NCI-H2029 treated with DMSO at 0.1 percent for 48 hours (cell line): ENCODE results near the gene KISS1.
"Not testable (repeated sequence)": the region's sequence is repeated elsewhere in the genome, so short reads cannot be mapped to it uniquely, and the experiment has no call there.

Source experiments
- DNase-seq: peaks from one replicate; lab custom pipeline; 2025; lab: John Stamatoyannopoulos, UW

Gene KISS1, protein sequence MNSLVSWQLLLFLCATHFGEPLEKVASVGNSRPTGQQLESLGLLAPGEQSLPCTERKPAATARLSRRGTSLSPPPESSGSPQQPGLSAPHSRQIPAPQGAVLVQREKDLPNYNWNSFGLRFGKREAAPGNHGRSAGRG

GRCh38 chr1:204196068-204196795 is at the start of gene KISS1:
TSS of gene KISS1 (minus strand) at chr1:204196491. CDS start at chr1:204192876, 3,615 bp downstream.
- no peak for DNase-seq

- DNase-seq = no peak
Measured at GRCh38 chr1:204242920-204243319, 46.6 kb upstream of the KISS1 start.

- no peak for DNase-seq
Measured at GRCh38 chr1:204241914-204242313, 45.6 kb upstream of the KISS1 start.

GRCh38 chr1:204241050-204241449 is 44.8 kb upstream of the KISS1 start:
- DNase-seq = no peak

- DNase-seq = no peak
Measured at GRCh38 chr1:204240233-204240632, 43.9 kb upstream of the KISS1 start.

GRCh38 chr1:204239401-204239800 is 43.1 kb upstream of the KISS1 start:
- DNase-seq = not testable (repeated sequence)

DNA sequence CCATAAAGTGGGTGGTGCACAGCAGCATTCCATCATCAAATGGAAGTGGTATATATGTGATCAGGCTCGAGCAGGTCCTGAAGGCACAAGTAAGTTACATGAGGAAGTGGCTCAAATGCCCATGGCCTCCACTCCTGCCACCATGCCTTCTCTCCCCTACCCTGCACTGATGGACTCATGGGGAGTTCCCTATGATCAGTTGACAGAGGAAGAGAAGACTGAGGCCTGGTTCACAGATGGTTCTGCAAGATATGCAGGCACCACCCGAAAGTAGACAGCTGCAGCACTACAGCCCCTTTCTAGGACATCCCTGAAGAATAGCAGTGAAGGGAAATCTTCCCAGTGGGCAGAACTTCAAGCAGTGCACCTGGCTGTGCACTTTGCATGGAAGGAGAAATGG is 42.2 kb upstream of the KISS1 start:
- DNase-seq = not testable (repeated sequence)

DNA sequence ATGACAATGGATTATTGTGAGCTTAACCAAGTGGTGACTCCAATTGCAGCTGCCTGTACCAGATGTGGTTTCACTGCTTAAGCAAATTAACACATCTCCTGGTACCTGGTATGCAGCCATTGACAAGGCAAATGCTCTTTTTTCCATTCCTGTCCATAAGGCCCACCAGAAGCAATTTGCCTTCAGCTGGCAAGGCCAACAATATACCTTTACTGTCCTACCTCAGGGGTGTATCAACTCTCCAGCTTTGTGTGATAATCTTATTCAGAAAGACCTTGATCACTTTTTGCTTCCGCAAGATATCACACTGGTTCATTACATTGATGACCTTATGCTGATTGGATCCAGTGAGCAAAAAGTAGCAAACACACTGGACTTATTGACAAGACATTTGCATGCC is 41.2 kb upstream of the KISS1 start:
- DNase-seq = not testable (repeated sequence)

- DNase-seq = no peak
Measured at GRCh38 chr1:204232526-204232925, 36.2 kb upstream of the KISS1 start.

GRCh38 chr1:204230211-204230610 is 33.9 kb upstream of the KISS1 start:
- DNase-seq = no peak

DNA sequence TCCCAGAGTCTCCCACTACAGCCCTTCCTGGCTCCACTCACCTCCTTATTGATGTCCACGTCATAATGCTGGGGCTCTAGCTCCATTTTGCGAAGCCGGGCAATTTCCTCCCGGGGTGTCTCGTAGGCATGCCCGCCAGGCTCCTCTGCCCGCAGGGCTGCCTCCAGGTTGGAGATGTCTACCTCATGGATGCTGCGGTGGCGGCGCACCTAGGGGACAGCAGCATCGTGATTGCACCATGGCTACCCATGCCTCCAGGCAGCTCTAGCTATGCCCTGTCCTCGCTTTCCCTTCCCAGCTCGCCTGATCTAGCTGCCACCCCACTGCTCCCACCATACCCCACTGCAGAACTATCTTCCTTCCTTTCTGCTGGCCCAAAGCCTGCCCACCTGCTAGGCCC is 32.6 kb upstream of the KISS1 start:
- DNase-seq = no peak

DNA sequence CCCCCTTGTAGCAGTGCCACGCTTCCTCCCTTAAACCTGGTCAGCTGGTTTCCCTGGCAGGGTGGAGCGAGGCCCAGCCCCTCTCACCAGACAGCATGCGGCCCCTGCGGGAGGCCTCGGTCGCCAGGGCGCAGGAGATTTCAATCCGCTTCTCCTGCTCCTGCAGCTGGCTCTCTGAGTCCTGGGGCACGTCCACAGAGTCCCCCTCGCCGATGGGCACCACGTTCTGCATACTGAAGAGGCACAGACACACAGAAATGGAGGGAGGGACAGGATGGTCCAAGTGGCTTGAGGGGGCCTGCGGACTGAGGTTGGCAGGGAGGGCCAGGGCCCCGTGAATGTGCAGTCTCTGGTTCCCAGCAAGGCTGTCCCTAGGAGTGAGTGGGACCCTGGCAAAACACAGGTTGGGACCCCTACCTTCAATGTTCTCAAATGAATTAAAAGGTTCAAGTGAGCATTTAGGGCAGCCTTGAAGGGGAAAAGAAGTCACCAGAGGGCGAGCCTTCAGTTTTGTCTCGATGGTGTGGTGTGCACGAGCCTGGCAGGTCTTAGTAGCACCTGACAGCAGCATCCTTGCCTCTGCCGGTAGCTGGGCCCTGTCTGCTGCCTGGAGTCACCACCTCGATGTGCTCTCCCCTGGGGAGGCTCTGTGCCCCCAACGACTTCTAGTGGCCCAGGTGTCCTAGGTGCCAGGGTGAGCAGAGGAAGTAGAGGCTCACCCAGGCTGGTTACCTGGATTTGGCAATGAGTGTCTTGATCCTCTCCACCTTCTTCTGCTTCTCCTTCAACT is 31.9 kb upstream of the KISS1 start:
- no peak for DNase-seq

DNA sequence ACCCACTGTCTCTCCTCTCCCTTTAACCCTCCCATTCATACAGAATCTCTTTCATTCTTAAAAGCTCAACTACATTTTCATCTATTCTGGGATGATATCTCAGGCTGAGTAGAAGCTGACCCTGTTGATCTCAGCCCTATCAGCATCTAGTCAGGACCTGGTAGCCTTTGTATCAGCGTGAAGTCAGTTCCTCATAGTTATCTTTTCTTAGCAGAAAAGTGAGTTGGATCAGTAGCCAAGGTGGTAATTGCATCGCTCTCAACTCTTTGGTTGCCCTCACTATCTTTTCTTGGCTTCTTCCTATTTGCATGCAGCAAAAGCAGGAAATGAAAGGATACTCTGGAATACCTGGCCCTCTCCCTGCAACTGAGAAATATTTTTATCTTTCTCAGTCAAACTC is 31.1 kb upstream of the KISS1 start:
- DNase-seq = no peak

- DNase-seq = no peak
Measured at GRCh38 chr1:204225841-204226735, 29.8 kb upstream of the KISS1 start.

DNA sequence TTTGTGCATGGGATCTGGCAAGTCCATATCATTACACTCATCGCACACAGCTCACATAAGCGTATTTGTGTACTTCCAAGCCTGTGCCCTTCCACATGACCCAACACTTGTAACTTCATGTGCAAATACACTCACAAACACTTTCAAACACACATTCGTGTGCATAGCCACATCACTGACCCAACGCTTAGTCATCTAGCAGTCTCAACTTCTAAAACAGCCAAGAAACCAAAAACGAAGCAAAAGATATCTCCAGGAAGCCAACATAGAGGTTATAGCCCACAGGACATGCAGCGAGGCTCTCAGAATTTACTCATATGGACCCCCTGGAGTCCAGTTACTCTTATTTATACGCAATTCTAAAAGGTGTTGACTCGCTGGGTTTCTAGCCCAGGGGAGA is 28.4 kb upstream of the KISS1 start:
- DNase-seq = no peak

DNA sequence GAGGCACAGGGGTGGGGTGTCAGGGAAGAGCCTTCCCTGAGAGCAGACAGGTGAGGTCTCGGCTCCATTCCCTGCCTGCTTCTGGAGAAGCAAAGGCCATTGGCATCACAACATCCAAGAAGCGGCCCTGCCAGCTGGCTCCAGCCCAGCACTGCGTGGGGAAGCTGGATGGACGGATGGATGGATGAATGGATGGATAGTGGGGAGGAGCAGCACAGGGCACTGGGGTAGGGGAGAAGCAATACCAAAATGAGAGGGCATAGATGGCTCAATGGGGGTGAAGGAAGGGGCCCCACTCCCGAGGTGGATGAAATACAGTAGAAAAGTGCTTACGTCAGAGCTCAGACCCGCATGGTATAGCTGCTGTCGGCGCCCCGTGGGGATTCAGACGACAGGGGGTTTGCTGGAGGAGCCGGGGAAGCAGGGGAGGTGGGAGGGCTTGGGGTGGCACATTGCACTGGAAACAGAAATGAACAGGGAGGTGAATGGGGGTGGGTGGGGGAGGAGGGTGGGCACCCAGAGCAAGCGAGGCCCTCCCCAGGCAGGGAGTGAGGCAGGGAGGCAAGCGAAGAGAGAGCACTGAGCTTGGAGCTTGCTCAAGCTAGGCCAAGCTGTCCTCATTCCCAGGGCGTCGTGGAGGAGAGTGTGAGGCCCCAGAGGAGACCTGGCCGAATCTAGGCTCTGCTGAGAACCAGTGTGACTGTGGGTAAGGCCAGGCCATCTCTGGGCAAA is 27.0 kb upstream of the KISS1 start:
- DNase-seq = no peak

DNA sequence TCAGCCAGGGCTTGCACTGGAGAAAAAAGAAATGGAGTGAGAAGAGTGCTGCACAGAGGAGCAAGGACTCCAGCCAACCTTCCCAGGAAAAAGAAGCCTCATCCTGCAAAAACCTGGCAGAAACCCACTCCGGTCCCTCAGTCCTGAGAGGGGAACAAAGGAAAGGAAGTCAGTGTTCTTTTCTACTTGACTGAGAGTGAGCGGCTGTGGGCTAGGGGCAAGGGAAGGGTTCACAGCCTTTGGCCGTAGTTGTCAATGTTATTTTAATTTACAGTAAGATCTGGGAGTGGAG is 26.4 kb upstream of the KISS1 start:
- DNase-seq = no peak

DNA sequence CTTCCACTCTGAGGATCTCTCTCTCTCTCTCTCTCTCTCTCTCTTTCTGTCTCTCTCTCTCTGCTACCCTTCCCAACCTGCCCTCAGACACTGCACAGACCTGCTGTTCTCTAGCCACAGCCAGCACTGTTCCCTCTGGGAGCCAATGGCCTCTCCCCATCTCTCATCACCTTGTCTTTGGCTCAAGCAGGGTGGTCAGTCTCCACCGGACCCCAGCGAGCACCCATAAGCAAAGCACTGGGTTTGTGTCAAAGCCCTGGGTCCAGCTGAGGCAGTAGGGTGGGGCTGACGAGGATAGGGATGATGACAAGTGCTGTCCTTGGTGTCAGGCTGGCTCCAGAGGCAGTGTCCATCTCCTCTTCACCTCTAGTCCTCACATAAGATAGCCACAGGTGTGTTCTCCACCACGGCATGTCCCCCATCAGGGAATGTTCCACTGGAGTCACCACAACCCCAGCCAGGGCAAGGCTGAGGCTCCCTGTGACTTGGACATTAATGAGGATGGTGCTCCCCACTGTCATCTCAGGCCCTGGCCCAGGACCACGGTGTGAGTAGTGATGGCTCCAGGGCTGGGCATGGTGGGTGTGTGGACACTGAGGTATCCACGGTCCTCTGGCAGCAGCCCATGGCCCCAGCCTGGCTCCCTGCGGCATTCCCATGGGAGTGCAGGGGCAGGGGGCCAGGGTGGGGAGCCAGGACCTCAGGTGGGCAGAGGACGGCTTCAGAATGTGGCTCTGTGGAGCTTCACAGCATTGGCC is 25.9 kb upstream of the KISS1 start:
- DNase-seq = no peak

DNA sequence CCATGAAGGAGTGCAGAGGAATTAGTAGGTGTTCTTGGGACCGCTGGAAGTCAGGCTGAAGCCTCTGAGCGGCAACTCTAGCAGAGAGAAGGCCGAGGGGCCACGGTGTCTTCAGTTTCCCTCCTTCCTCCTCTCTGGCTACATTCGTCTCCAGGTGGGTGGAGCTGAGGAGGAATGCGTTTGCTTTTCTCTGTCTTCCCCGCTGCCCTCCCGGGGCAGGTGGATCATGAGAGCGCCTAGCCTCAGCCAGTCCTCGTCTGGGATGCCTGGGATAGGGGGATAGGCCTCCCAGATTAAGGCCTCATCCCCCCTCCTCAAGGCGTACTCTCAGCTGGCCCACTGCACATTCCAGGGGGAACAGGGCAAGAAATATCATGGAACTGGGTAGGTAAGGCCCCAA is 25.0 kb upstream of the KISS1 start:
- no peak for DNase-seq

- DNase-seq = no peak
Measured at GRCh38 chr1:204219971-204220616, 23.8 kb upstream of the KISS1 start.
